GM12875 (cell line): ENCODE results near the gene LDB2.

Experiments
- H3K4me3 ChIP-seq: one replicate; pipeline ENCODE4 v1.5.1; 2011; ENCODE audit warnings: low read depth, low read length, control low read depth
- TF ChIP-seq, protein P1 (sequence below): IDR thresholded peaks from 2 replicates; pipeline ENCODE4 v1.5.1; 2011; ENCODE audit warnings: low read depth, mild to moderate bottlenecking, control low read depth, inconsistent platforms, low read length, moderate library complexity, borderline replicate concordance; ENCODE audit not compliant: insufficient read depth

LDB2 gene

DNA sequence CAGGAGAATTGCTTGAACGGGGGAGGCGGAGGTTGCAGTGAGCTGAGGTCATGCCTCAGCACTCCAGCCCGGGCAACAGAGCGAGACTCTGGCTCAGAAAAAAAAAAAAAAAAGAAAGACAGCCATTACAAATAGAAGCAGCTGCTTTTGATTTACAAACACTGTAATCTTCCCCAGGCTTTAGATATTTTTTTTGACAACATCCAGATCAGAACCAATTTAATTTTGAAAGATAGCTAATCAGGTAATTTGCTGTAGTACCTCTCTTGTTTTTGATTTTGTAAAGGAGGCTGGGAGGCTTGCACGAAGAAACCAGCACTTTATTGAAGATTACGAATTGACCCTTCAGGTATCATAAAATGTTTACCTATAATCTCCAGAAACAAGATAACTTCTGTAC lies 107.0 kb downstream of the LDB2 start:
- TF ChIP-seq, protein P1, sequence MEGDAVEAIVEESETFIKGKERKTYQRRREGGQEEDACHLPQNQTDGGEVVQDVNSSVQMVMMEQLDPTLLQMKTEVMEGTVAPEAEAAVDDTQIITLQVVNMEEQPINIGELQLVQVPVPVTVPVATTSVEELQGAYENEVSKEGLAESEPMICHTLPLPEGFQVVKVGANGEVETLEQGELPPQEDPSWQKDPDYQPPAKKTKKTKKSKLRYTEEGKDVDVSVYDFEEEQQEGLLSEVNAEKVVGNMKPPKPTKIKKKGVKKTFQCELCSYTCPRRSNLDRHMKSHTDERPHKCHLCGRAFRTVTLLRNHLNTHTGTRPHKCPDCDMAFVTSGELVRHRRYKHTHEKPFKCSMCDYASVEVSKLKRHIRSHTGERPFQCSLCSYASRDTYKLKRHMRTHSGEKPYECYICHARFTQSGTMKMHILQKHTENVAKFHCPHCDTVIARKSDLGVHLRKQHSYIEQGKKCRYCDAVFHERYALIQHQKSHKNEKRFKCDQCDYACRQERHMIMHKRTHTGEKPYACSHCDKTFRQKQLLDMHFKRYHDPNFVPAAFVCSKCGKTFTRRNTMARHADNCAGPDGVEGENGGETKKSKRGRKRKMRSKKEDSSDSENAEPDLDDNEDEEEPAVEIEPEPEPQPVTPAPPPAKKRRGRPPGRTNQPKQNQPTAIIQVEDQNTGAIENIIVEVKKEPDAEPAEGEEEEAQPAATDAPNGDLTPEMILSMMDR = no peak
- no peak overlapping the region for H3K4me3 ChIP-seq

DNA sequence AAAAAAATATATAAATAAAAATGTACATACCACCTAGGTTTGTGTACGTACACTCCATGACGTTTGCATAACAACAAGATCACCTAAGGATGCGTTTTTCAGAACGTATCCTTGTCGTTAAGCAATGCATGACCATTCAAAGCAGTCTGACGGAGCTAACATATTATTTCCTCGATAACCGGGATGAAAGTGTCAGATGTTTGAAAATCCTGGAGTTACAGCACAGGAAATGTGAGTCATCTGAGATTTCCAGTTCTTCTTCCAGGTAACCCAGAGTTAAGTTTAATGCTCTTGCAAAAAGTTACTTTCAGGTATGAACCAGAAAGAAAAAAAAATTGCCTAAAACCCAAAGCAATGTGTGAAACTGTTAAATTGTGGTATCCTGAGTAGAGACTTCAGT lies 107.9 kb downstream of the LDB2 start:
- TF ChIP-seq, protein P1 = no peak
- H3K4me3 ChIP-seq = no peak overlapping the region

DNA sequence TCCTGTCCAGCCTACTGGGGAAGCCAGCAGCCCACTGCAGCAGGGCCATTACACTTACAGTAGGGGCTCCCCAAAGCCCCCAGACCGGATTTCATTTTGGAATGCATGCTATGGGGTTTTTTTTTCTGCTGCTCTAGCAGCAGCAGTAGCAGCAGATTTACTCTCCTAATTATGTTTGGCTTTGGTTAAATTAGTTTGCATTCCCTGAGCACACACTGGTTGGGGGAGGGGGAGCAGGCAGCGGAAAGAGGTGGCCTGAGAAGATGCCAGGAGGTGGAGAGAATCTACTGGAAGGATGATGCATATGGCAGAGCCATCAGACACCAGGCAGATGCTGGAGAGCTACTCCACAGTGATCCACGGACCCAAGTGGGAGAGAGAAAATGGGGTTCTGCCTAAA lies 109.6 kb downstream of the LDB2 start:
- TF ChIP-seq, protein P1 = no peak
- H3K4me3 ChIP-seq = no peak overlapping the region

- H3K4me3 ChIP-seq = no peak overlapping the region
- TF ChIP-seq, protein P1 = no peak
These were observed 112.5 kb downstream of the LDB2 start for GRCh38 chr4:16785793-16786527.

DNA sequence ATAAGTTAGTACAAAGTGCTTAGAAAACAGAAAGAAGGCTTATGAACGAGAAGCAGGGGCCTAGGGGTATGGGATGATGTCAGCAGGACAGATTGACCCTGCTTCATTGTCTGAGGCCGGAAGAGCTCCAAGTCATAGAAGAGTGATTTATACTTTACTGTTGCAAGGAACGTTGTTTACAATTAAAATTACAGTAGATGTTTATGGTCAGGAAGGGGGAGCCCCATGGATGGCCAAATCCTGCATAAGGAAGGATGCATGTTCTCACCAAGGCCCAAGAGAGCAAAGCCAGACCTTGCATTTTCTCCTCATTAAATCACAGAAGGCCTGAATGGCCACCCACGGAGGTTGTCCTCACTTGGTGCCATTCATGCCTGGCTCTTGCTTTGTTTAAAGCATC lies 115.3 kb downstream of the LDB2 start:
- H3K4me3 ChIP-seq = no peak overlapping the region
- TF ChIP-seq, protein P1 = no peak

- H3K4me3 ChIP-seq = no peak overlapping the region
- TF ChIP-seq, protein P1 = no peak
These were observed 119.3 kb downstream of the LDB2 start for GRCh38 chr4:16779028-16779675.

DNA sequence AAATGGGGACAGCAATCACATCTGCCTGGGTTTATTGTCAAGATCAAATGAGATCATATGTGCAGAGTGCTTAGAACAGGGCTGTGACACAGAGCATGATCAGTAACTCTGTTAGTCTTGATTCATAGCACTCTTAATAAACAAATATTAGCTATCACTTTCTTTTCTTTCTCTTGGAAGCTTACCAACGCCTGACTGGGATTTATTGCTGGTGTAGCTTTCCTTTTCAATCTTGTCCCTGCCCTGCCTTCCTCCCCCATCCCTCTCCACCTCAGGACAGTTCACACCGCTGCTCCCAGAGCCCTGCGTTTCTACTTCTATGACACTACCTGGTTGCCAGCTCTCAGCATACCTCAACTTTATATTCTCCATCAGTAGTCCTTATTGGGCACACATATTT lies 120.7 kb downstream of the LDB2 start:
- TF ChIP-seq, protein P1 = no peak
- H3K4me3 ChIP-seq = no peak overlapping the region
